Fibroblast of skin of back (primary cell): ENCODE data around the gene NALCN.

ENCODE experiments used
- DNase-seq: peaks from one replicate; pipeline ENCODE4 v3.0.0-alpha.2; 2013

The NALCN gene

GRCh38 chr13:101018720-101019119, 397.6 kb downstream of the NALCN start:
- DNase-seq: peak; percentile 80

GRCh38 chr13:101017123-101017872, 399.0 kb downstream of the NALCN start:
- DNase-seq: no peak

- DNase-seq: no peak
Measured at GRCh38 chr13:101016475-101016874, 399.8 kb downstream of the NALCN start.

GRCh38 chr13:101013245-101013644, 403.1 kb downstream of the NALCN start:
- DNase-seq: no peak

GRCh38 chr13:101010100-101010499, 406.2 kb downstream of the NALCN start:
- DNase-seq: no peak

GRCh38 chr13:101007245-101007644, 409.1 kb downstream of the NALCN start:
- DNase-seq: no peak
